GM12874 (cell line): ENCODE measurements around the gene DNM3.

Experiments used
- TF ChIP-seq, protein P1 (sequence below): IDR thresholded peaks from 2 replicates; pipeline ENCODE4 v1.5.1; 2011; ENCODE audit warnings: low read depth, mild to moderate bottlenecking, control low read depth, low read length, moderate library complexity; ENCODE audit not compliant: insufficient read depth

Gene DNM3

DNA sequence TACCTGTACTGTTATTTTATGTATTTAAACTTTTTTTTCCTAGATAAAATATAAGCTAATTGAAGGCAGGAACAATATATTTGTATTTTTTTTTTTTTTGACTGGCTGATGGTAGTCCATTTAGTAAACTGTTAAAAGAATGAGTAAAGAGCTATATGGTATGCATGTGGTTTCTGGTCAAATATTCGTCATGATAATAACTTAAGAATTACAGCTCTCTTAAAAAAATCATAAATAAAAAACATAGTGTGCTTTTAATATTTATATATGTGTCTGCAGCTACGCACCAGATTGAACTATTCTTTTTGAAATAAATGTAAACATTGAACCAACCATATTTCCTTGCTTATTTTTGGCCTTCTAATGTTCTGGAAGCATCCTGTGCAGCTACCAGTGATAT, 306.9 kb downstream of the DNM3 start:
- TF ChIP-seq, protein P1, sequence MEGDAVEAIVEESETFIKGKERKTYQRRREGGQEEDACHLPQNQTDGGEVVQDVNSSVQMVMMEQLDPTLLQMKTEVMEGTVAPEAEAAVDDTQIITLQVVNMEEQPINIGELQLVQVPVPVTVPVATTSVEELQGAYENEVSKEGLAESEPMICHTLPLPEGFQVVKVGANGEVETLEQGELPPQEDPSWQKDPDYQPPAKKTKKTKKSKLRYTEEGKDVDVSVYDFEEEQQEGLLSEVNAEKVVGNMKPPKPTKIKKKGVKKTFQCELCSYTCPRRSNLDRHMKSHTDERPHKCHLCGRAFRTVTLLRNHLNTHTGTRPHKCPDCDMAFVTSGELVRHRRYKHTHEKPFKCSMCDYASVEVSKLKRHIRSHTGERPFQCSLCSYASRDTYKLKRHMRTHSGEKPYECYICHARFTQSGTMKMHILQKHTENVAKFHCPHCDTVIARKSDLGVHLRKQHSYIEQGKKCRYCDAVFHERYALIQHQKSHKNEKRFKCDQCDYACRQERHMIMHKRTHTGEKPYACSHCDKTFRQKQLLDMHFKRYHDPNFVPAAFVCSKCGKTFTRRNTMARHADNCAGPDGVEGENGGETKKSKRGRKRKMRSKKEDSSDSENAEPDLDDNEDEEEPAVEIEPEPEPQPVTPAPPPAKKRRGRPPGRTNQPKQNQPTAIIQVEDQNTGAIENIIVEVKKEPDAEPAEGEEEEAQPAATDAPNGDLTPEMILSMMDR = no peak

DNA sequence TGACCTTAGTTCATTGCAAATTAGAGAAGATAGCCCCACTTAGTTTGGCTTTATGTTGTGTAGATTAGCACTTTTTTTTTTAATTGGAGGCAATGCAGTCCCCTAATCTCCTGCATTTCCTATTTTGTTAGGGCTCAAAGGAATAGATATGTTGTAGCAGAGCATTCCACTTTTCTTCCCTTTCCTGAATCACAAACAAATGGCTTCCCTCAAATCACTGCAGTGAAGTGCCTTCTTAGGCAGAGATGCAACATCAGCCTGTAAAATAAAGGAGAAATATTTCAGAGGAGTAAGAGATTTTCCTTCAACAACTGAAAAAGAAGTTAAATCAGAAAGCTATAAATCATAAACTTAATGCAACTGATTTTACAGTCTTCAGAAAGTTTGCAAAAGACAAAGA, 307.4 kb downstream of the DNM3 start:
- TF ChIP-seq, protein P1 = no peak

DNA sequence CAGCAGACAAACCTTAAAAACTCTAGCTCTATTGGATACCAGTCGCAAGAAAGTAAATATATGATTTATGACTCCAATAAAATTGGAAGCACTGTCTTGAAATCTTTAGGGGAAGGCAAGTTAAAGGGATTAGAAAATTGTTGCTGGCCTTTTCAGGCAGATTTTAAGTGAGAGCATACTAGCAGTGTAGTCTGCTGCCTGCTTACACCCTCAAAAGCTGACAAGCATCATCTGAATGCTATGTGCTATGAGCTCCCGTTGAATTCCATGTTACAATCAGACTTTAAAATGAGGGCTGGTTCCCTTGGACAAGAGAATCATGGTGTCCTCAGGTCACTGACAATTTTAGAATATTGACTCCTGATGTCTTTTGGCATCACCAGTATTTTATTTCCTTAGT, 308.0 kb downstream of the DNM3 start:
- TF ChIP-seq, protein P1 = no peak

DNA sequence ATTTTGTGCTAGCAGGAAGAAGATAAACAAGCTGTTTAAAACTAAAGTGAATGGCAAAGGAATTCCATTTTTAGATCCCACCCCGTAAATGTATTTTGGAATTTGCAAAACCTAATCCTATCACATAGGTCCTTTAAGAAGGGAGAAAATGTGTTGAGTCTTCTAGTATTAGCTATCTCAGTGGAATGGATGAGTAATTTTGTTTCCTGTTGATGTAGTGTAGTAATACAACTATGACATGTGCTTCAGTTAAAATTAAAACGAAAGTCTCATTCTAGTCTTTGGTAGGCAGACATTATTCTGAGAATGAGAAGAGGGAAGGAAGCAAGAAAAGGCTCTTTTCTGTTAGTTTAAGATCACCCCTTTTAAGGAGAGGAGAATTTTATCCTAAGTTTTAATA, 313.3 kb downstream of the DNM3 start:
- TF ChIP-seq, protein P1 = no peak

DNA sequence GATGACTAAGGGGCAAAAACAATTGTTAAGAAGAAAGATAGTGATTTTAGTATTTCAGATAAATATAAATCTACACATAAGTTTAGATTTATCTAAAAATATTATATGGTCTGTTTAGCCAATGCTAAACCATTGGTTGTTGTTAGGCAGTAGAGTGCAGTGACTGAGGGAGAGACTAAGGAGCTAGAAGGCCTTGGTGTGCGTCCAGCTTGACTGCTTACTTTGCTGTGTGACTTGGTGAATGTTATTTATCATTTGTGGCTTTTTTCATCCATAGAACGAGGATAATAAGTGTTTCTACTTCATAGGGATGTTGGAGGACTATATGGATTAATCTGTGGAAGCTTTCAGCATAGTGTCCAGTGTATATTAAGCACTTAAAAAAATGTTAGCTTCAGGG, 314.5 kb downstream of the DNM3 start:
- TF ChIP-seq, protein P1 = no peak

DNA sequence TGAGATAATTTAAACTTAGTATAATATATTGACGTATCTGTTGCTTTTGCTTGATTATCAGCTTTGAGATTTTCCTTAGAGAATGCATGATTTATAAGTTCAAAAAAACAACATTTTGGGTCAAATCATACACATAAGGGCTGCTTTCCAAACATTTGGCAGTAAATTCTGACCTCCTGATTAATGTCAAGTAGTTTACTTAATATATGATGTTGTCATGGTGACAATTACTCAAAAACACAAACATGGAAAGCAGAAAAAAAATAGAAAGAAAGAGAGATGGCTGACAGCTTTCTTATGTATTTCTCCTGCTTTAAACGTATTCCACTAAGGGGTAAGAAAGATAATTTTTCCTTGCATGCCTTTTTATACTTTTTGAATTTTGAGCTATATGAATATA, 320.9 kb downstream of the DNM3 start:
- TF ChIP-seq, protein P1 = no peak

DNA sequence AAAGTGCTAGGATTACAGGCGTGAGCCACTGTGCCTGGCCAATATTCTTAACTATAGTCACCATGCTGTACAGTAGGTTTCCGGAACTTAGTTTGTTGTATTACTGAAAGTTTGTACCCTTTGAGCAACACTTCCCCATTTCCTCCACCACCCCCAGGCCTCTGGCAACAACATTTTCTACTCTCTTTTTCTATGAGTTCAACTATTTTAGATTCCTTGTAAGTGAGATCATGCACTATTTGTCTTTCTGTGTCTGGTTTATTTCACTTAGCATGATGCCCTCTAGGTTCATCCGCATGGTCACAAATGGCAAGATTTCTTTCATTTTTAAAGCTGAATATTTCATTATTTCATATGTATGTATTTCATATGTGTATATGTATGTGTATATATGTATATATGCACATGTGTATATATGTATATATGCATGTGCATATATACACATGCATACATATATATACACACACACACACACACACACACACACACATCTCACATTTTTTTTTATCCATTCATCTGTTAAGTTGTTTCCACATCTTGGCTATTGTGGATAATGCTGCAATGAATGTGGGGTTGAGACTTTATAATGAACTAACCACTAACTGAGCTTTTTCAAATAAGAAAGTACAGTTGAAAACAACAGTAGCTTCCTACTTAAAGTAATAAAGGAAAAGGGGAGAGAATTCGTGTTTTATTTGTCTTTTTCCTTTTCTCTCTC, 322.4 kb downstream of the DNM3 start:
- TF ChIP-seq, protein P1 = no peak
